Kidney epithelial cell (primary cell): ENCODE data around the gene LMX1A. TPM values are rescaled to one million over a fixed set of nuclear protein-coding genes. Genes with fewer than 3 reads are reported as not detected.

ENCODE experiments used
- DNase-seq: peaks from one replicate; pipeline ENCODE4 v3.0.0-alpha.2; 2010; ENCODE audit warnings: low read depth
- H3K27me3 ChIP-seq: 2 replicates; pipeline ENCODE4 v1.6.0; 2011; ENCODE audit warnings: low read length; ENCODE audit not compliant: control insufficient read depth, insufficient read depth
- H3K36me3 ChIP-seq: 2 replicates; pipeline ENCODE4 v1.5.1; 2011; ENCODE audit warnings: low read length; ENCODE audit not compliant: control insufficient read depth, insufficient read depth
- H3K4me3 ChIP-seq: 2 replicates; pipeline ENCODE4 v1.5.1; 2011; ENCODE audit warnings: low read depth, mild to moderate bottlenecking, control low read depth, low read length
- CTCF ChIP-seq: IDR thresholded peaks from 2 replicates; pipeline ENCODE4 v1.5.1; 2011; ENCODE audit warnings: mild to moderate bottlenecking, moderate library complexity, low read length, control low read depth, inconsistent platforms; ENCODE audit not compliant: insufficient read depth, poor library complexity, severe bottlenecking
- total RNA-seq: library from RNA; depleted of rRNA; stranded (reverse); fragments of >200 nt; gene quantifications from 2 replicates; pipeline ENCODE4 v1.2.3, GENCODE V29; 2015

The LMX1A gene
- total RNA-seq, 1 donor from 2014 or later, result not detected

GRCh38 chr1:165173818-165174217 is 182.7 kb downstream of the LMX1A start:
- no peak for DNase-seq
- Histone ChIP-seq H3K27me3 (no peaks in the 10 kb centered on the region), H3K4me3 (no peak overlapping the region), H3K36me3 (no peaks in the 10 kb centered on the region)
- no peak for TF ChIP-seq CTCF

- no peak overlapping the region for H3K4me3 ChIP-seq
- TF ChIP-seq CTCF, result no peak
- H3K27me3 ChIP-seq, result no peaks in the 10 kb centered on the region
- no peak for DNase-seq
- H3K36me3 ChIP-seq, result no peaks in the 10 kb centered on the region
Observed at GRCh38 chr1:165173409-165173808, 183.1 kb downstream of the LMX1A start.

- no peaks in the 10 kb centered on the region for H3K36me3 ChIP-seq
- H3K27me3 ChIP-seq, result no peaks in the 10 kb centered on the region
- TF ChIP-seq CTCF, result no peak
- no peak for DNase-seq
- no peak overlapping the region for H3K4me3 ChIP-seq
Observed at GRCh38 chr1:165172666-165173065, 183.8 kb downstream of the LMX1A start.

DNA sequence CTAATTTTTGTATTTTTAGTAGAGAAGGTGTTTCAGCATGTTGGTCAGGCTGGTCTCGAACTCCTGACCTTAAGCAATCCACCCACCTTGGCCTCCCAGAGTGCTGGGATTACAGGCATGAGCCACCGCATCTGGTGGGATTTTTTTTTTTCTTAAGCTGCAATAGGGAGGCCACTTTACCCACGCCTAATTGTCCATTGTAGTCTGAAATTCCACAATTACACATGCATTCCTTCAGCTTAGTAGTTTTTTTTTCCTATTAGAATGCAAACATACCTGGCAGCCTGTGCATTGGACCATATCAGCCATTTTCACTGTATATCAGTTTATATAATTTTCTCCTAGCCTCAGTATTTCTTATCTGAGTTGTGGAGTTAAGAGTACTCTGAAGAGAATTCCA is 186.8 kb downstream of the LMX1A start:
- no peak overlapping the region for H3K4me3 ChIP-seq
- H3K27me3 ChIP-seq, result no peaks in the 10 kb centered on the region
- DNase-seq, result no peak
- TF ChIP-seq CTCF, result no peak
- no peaks in the 10 kb centered on the region for H3K36me3 ChIP-seq

GRCh38 chr1:165169028-165169427 is 187.5 kb downstream of the LMX1A start:
- no peak overlapping the region for H3K4me3 ChIP-seq
- no peaks in the 10 kb centered on the region for H3K36me3 ChIP-seq
- H3K27me3 ChIP-seq, result no peaks in the 10 kb centered on the region
- peak; percentile 31 for DNase-seq
- TF ChIP-seq CTCF, result no peak

DNA sequence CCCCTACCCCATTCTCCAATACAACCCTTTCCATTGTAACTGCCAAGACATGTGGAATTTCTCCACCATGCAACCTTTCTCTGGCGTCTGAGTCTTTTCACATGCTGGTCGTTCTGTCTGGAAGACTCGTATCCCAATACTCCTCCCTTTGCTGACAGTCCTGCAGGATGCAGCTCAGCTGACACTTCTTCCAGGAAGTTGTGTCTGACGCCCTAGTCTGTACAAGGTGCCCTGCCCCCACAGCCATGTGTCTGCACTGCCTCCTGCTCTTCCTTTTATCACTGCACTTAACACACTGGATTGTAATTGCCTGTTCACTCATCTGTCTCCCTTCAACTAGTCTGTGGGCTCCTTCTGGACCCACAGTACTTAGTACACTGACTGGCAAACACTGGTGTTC is 188.0 kb downstream of the LMX1A start:
- Histone ChIP-seq H3K27me3 (no peaks in the 10 kb centered on the region), H3K4me3 (no peak overlapping the region), H3K36me3 (no peaks in the 10 kb centered on the region)
- DNase-seq, result no peak
- TF ChIP-seq CTCF, result no peak
